Activated CD8-positive, alpha-beta T cell treated with anti-CD3 and anti-CD28 coated beads for 36 hours (primary cell): Measurements from ENCODE around the gene SERPINB12. TPM values are rescaled to one million over a fixed set of nuclear protein-coding genes. Genes with fewer than 3 reads are reported as not detected.

Source experiments
- ATAC-seq: fragments of 200-7000 bp; cut with Tn5 transposase; one replicate; pipeline ENCODE4 v1.10.0; 2021; ENCODE audit warnings: mild to moderate bottlenecking, moderate library complexity
- CTCF ChIA-PET: fragments of 350-600 bp; sonication (Branson Sonifier 250); formaldehyde crosslinking; loops from one replicate; lab custom pipeline; 2021; ENCODE audit warnings: antibody characterized with exemption; lab: Charles Lee
- POLR2A ChIA-PET: fragments of 350-600 bp; sonication (Branson Sonifier 250); formaldehyde crosslinking; loops from one replicate; lab custom pipeline; 2021; ENCODE audit warnings: antibody characterized with exemption; lab: Charles Lee
- DNase-seq: peaks from one replicate; pipeline ENCODE4 v3.0.0-alpha.2; 2020
- H3K27ac Mint-ChIP-seq: one replicate; pipeline ENCODE4 v1.8.0; 2021; ENCODE audit warnings: mild to moderate bottlenecking, mixed read lengths
- H3K27me3 Mint-ChIP-seq: one replicate; pipeline ENCODE4 v1.8.0; 2021; ENCODE audit warnings: mixed read lengths
- H3K36me3 Mint-ChIP-seq: one replicate; pipeline ENCODE4 v1.8.0; 2021; ENCODE audit warnings: low read depth, mixed read lengths
- H3K4me1 Mint-ChIP-seq: one replicate; pipeline ENCODE4 v1.8.0; 2021; ENCODE audit warnings: low read depth, mixed read lengths
- H3K4me3 Mint-ChIP-seq: one replicate; pipeline ENCODE4 v1.8.0; 2021; ENCODE audit warnings: mild to moderate bottlenecking, moderate library complexity, mixed read lengths
- H3K9me3 Mint-ChIP-seq: one replicate; pipeline ENCODE4 v1.8.0; 2021; ENCODE audit warnings: mixed read lengths
- CTCF ChIP-seq: fragments of 200-600 bp; IDR thresholded peaks from one replicate; pipeline ENCODE4 v1.8.0; 2022; ENCODE audit warnings: antibody characterized with exemption, mild to moderate bottlenecking
- intact Hi-C: fragments of 100-400 bp; cut with micrococcal nuclease; formaldehyde crosslinking; loops from one replicate; pipeline ENCODE4 v1.10.0; 2022
- total RNA-seq, 2 experiments: library from RNA; stranded (reverse); gene quantifications; one replicate each; pipeline ENCODE4 v1.2.3, GENCODE V29; 2021

SERPINB12 gene
- total RNA-seq, 2 experiments from 2014 or later = not detected

- Mint-ChIP-seq H3K27me3 (peaks cover 6% of the 10 kb centered on the region), H3K4me3 (no peak overlapping the region), H3K27ac (no peak overlapping the region), H3K4me1 (no peaks in the 10 kb centered on the region), H3K9me3 (no peaks in the 10 kb centered on the region), H3K36me3 (no peaks in the 10 kb centered on the region)
- POLR2A ChIA-PET = no interaction called here
- CTCF ChIA-PET = interaction anchor here (0.6 to 1.6 kb wide), 3 partner anchors 8 to 84 kb away, joined by 3 read pairs; no protein-coding TSS in a partner anchor
- intact Hi-C loops = no loop called here
- no peak for TF ChIP-seq CTCF
- ATAC-seq (no peak), DNase-seq (no peak)
These were observed 61.2 kb downstream of the SERPINB12 start for GRCh38 chr18:63603355-63603754.

GRCh38 chr18:63603772-63604171, 61.6 kb downstream of the SERPINB12 start:
- ChIA-PET POLR2A (no interaction called here), CTCF (interaction anchor here (0.6 to 1.6 kb wide), 3 partner anchors 8 to 85 kb away, joined by 3 read pairs; no protein-coding TSS in a partner anchor)
- H3K27me3 Mint-ChIP-seq = peaks cover 6% of the 10 kb centered on the region
- H3K36me3 Mint-ChIP-seq = no peaks in the 10 kb centered on the region
- no peak overlapping the region for H3K27ac Mint-ChIP-seq
- no peaks in the 10 kb centered on the region for H3K9me3 Mint-ChIP-seq
- intact Hi-C loops = no loop called here
- TF ChIP-seq CTCF = no peak
- H3K4me1 Mint-ChIP-seq = no peaks in the 10 kb centered on the region
- H3K4me3 Mint-ChIP-seq = no peak overlapping the region
- ATAC-seq (no peak), DNase-seq (no peak)

- Mint-ChIP-seq H3K4me1 (no peaks in the 10 kb centered on the region), H3K36me3 (no peaks in the 10 kb centered on the region), H3K4me3 (no peak overlapping the region), H3K9me3 (no peaks in the 10 kb centered on the region), H3K27ac (no peak overlapping the region), H3K27me3 (peaks cover 6% of the 10 kb centered on the region)
- no peak for TF ChIP-seq CTCF
- ChIA-PET CTCF (no interaction called here), POLR2A (no interaction called here)
- DNase-seq (no peak), ATAC-seq (no peak)
- intact Hi-C loops = no loop called here
These were observed 62.8 kb downstream of the SERPINB12 start for GRCh38 chr18:63604791-63605567.

GRCh38 chr18:63606526-63606925, 64.4 kb downstream of the SERPINB12 start:
- Mint-ChIP-seq H3K27me3 (peaks cover 12% of the 10 kb centered on the region), H3K4me1 (no peaks in the 10 kb centered on the region), H3K4me3 (no peak overlapping the region), H3K9me3 (no peaks in the 10 kb centered on the region), H3K36me3 (no peaks in the 10 kb centered on the region), H3K27ac (no peak overlapping the region)
- POLR2A ChIA-PET = no interaction called here
- no peak for TF ChIP-seq CTCF
- DNase-seq (no peak), ATAC-seq (no peak)
- intact Hi-C loops = no loop called here
- CTCF ChIA-PET = interaction anchor here (1.1 kb wide), 1 partner anchor 221 kb away, joined by 3 read pairs; no protein-coding TSS in a partner anchor

- POLR2A ChIA-PET = no interaction called here
- CTCF ChIA-PET = no interaction called here
- H3K27me3 Mint-ChIP-seq = peaks cover 6% of the 10 kb centered on the region
- no peaks in the 10 kb centered on the region for H3K9me3 Mint-ChIP-seq
- intact Hi-C loops = no loop called here
- H3K4me3 Mint-ChIP-seq = no peak overlapping the region
- H3K27ac Mint-ChIP-seq = no peak overlapping the region
- no peak for DNase-seq
- no peak for ATAC-seq
- no peaks in the 10 kb centered on the region for H3K4me1 Mint-ChIP-seq
- no peak for TF ChIP-seq CTCF
- H3K36me3 Mint-ChIP-seq = no peaks in the 10 kb centered on the region
These were observed 71.3 kb downstream of the SERPINB12 start for GRCh38 chr18:63613420-63613819.
